TTC549 (cell line): Measurements from ENCODE around the gene SSH2.
A peak's percentile ranks its signal among the peaks of the same experiment; 100 is the strongest.
"Not testable (repeated sequence)": the region's sequence is repeated elsewhere in the genome, so short reads cannot be mapped to it uniquely, and the experiment has no call there.

Experiments
- FAIRE-seq: peaks from 2 replicates; lab custom pipeline; 2012; peaks lifted over from hg19 to GRCh38; lab: Jason Lieb, UNC

Gene SSH2

DNA sequence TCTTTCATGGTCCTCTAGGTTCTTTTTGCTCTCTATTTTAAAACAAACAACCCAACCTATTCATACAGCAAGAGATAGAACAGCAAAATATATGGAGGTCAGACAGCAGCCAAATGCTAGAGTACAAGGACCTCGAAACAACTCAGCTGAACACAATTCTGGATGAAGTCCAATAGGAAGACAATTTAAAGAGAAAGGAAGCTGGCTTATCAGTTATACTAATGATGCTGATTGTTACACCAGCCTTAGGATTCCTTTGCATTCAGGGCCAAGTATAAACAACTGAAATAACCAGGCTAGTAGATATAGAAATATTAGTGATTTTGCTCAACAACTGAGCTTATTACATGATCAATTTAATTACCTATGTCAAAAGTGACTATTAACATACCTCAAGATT is 2.5 kb downstream of the SSH2 start:
- FAIRE-seq: no peak

DNA sequence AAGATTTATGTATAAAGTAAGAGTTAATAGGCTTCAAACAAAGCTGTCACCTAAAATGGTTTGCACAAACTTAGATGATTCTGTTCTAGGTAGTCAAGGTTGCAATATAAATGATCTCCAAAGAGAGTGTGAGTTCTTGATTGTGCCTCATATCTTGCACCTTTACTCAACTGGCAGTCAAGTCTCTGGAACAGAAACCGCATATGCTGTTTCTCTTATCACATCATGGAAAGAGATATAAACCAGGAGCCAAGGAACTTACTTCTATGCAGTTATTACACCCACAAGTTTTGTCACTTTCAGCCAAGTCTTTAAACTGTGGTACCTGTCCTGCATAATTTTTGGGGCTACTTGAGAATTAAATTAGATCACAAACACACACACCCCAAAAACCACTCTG is 5.2 kb downstream of the SSH2 start:
- no peak for FAIRE-seq

DNA sequence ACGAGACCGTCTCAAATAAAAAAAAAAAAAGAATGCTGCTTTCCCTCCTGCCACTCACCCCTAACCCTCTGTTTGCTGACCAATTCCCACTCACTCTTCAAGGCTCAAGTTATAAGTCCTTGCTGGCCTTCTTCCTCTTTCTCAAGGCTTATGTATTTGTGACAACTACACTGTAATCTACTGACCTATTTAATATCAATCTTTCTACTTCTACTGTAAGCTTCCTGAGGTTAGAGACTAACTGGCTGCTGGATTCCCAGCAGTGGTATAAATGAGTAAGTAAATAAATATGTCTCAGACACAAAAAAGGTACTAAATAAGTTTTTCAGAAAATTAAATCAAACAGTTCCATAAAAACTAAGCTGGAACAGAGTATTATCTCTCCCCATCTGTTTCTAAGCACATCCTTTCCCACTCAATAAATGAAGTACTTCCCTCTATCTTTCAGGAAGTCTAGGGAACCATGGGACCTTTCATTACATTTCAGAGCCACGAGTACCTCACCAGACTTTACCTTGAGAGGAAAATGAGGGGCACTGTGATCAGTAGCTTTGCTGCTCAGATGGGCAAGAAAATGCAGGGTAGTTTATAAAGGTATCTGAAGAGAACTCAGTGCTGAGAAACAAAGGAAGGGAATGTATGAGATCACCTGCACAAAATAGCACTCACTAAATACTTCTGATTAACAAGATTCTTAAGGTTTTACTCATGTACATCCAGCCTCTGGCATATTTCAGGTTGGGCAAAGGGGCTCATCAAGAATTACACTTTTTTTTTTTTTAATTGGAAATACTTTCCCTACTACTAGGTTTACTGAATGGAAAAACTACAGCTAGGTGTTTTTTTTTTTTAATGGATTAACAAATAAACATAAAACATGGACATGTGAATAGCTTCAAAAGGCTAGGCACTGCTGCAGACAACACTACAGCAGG is 10.8 kb downstream of the SSH2 start:
- no peak for FAIRE-seq

DNA sequence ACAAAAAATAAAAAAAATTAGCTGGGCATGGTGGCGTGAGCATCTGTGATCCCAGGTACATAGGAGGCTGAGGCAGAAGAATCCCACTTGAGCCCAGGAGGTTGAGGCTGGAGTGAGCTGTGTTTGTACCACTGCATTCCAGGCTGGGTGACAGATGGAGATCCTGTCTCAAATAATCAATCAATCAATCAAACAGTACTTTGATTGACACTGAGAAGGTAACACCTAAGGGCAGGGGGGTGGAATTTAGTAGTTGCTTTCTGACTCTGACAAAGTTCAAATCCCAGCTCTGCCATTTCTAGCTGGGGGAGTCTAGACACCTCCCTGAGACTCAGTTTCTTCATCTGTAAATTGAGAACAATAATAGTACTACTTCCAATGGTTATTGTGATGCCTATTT is 12.0 kb downstream of the SSH2 start:
- no peak for FAIRE-seq

DNA sequence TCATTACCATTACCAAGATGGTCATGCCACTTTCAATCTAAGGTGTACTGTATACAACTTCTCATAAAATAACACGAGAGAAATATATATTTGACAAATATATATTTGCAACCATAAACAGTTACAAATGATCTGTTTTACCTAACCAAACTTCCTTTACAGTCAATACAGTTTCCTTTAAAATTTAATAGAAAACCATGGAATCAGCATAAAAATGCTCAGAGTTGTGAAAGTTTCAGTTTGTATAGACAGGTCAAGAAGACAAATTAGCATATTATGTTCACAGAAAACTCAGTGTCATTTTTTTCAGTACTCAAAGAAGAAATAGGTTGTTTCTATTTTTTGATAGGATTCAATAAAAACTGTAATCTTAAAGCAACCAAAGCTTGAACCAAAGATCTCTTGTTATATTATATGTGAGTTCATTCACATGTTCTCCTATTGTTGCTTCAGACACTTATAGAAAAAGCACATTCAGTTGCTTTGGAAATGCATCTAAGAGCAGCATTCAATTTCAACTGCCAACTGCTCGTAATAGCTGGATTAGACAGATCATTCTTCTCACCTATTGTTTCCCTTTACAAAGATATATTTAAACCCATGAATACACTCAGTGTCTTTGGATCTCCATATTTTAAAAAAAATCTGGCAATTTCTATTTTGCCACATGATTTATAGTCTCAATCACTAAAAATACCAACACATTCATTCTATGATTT is 15.1 kb downstream of the SSH2 start:
- peak; percentile 58 for FAIRE-seq

DNA sequence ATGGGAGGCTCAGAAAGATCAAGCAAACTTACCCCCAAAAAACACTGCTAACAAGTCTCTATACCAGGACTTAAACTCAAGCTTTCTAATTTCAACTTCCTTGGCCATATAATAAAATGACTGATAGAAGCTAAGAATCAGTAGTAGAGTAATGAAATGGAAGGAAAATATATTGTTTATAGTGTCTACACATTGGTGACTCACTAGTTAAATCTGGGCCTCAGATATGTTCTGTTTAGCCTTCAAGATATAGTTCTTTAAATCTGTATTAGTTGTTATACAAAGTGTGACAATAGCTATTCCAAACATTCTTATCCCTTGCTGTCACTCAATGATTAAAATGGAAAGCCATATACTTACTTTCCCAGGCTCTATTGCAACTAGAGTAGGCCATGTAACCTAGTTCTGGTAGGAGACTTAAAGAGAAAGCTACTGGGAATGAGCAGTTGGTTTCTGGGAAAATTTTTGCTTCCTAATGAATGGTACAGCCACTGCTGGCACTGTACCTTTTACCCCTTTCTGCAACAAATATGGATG is 18.3 kb downstream of the SSH2 start:
- no peak for FAIRE-seq

DNA sequence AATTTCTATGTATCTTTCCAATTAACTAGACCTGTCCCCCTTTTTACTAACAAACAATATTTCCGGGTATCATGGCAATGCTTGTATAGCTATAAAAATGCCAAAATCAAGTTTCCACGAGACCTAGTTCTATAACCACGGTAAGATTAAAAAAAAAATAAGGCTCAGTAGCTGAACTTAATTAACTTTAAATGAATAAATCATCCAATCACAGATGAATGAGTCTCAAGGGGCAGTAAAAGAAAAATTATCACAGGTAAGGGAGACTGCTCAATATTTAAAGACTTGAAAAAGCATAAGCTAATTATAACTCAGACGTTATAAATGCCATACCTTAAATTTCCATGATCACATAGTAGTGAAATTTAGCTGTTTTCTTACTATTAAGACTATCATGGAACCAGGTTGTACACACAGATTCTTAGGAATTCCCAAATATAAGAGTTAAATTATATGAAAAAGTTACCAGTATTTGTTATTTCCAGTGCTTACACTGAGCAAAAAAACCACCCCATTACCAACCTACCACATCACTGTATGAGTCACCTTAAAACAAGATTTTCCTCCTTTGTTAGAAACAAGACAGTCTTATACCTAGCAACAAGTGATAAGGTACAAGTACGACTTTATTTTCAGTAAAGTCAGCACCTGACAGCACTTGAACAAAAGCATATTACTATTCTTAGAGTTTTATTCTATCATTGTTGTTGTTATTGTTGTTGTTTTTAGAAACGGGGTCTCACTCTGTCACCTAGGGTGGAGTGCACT is 20.6 kb downstream of the SSH2 start:
- FAIRE-seq: no peak

DNA sequence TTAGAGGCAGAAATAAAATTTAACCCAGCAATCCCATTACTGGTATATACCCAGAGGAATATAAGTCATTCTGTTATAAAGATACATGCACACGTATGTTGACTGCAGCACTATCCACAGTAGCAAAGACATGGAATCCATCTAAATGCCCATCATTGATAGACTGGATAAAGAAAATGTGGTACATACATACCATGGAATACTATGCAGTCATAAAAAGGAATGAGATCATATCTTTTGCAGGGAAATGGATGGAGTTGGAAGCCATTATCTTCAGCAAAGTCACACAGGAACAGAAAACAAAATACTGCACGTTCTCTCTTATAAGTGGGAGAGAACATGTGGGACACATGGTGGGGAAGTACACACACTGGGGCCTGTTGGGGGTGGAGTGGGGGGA is 23.1 kb downstream of the SSH2 start:
- no peak for FAIRE-seq

DNA sequence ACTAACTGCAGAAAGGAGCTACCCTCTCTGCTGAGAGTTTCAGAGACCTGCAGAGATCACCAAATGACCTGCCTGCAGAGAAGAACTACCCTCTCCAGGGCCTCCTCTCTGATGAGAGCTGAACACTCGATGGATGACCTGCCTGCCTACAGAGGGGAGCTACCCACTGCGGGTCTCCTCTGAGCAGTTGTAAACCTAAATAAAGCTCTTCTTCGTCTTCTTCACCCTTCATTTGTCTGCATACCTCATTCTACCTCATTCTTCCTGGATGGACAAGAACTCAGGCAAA is 24.2 kb downstream of the SSH2 start:
- FAIRE-seq: no peak

DNA sequence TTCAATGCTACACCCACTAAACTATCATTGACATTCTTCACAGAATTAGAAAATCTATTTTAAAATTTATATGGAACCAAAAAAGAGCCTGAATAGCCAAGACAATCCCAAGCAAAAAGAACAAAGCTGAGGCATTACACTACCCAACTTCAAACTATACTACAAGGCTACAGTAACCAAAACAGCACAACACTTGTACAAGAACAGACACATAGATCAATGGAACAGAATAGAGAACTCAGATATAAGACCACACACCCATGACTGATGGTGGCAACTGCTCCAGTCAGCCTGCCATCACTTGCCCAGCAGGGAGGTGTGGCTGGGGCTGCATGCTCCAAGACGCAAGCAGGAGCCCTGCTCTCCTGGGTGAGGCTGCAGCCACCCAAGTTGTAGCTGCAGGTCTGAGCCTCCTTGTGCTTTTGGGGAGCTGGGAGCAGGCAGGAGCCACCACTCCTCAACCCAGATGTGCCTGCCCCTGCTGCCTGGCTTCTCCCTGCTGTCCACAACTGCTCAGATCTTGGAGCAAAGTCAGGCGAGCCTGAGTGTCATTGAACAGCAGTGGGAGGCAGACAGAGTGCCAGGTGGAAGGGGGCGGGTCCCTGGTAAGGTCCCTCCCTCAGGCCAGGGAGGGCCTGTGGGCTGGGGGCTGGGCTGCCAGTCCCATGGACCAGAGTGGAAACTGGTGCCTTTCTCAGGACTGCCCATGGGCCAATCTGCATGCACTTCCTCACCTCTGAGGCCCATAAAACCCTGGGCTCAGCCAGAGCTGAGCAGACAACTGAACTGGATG is 24.7 kb downstream of the SSH2 start:
- FAIRE-seq: no peak

DNA sequence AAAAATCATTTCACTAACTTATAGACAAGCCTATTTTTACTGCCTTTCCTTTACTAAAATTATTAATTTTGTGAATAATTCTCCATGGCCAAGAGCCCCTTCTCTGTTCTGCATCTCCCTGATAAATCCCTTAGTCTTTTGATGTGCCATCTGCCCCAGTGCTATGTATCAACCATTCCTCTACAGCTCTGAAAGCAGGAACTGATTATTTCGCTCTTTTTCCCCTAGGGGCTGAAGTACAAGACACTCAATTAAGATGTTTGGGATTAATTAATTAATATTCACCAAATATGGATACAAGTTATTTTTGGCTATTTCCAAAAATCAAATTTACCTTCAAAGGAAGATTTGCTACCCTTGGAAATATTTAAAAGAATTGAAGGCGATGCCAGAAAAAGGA is 26.6 kb downstream of the SSH2 start:
- FAIRE-seq: no peak

DNA sequence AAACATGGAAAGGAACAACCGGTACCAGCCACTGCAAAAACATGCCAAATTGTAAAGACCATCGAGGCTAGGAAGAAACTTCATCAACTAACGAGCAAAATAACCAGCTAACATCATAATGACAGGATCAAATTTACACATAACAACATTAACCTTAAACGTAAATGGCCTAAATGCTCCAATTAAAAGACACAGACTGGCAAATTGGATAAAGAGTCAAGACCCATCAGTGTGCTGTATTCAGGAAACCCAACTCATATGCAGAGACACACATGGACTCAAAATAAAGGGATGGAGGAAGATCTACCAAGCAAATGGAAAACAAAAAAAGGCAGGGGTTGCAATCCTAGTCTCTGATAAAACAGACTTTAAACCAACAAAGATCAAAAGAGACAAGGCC is 32.9 kb downstream of the SSH2 start:
- FAIRE-seq: not testable (repeated sequence)

DNA sequence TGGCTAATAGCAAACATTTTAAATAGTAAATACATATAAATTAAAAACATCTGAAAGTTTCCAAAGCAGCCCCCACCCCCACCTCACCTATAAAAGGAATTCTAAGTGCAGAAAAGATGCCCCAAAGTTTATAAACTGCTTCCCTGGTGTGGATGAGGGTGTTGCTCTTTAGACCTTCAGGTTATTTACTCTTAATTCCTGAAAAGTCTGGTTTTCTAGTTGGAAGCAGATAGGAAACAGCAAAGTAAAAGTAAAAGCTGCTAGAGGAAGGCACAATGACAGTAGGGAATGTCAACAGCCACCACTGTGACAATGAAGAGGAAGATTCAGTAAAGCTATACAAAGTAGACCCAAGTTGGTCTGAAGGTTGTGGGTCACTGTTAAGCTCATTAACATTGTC is 37.8 kb downstream of the SSH2 start:
- FAIRE-seq: no peak

DNA sequence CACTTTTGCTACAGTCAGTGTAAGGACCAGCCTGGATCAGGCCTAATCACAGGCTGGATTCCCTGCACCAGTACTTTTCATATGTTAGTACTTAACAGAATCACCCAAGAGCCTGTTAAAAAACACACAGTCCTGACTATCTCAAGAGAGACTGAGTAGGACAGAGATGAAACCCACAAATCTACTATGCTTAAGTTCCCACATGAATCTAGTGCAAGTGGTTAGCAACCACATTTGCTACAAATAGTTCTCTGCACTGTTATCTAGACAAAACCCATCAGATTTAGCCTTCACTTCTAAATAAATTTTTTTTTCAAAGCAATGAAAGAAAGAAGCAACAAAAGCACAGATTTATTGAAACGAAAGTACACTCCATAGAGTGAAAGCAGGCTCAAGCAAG is 38.9 kb downstream of the SSH2 start:
- no peak for FAIRE-seq

DNA sequence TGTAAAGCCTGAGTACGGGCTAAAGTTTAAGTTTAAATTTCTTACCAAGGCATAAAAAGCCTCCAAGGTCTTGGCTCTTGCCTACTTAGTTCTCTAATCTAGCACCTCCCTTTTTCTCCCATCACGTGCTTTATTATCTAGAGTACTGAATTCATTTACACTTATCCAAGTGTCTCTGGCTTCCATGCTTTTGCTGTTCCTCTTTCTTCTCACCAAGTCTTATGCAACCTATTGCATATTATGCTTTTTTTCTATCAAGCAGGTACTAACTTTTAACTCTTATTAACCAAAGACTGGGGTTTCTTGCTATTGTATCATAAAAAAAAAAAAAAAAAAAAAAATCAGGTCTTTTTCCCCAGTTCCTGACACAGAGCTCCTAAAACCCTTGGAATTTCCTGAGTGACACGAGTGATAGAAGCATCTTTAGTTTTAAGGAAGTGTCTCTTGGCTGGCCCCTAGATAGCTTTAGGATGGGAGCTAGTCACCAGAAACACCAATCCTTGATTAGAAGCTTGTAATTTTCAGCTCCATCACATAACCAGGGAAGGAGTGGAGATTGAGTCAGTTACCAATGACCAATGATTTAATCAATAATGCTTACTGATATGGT is 44.9 kb downstream of the SSH2 start:
- FAIRE-seq: no peak

DNA sequence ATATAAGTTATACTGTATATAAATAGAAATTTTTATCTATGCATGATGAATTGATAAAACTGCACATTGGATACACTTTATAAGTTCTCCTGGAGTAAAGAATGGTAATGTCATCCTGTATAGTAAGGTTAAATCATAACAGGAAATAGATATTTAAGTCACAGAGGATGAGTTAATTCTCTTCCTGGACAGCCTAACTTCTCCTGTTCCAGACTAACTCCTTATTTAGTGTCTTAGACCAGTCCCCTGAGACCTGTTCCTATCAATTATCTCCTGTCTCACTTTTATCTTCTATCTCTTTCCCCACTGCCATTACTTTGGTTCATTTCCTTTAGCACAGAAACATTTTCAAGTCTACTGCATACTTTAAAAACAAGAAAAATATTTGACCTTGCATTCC is 46.5 kb downstream of the SSH2 start:
- no peak for FAIRE-seq

DNA sequence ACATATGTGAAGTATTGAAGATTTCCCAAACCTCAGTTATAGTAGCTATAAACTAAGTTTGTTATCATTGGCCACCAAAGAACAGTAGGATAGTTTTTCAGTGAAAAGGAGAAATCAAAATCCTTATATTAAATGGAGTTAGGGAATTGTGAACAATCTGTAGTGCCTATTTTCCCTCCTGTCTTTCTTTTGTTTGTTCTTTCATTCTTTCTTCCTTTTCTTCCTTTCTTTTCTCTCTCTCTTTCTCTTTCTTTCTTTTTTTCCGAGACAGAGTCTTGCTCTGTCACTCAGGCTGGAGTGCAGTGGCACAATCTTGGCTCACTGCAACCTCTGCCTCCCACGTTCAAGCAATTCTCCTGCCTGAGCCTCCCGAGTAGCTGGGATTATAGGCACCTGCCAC is 48.8 kb downstream of the SSH2 start:
- FAIRE-seq: no peak

DNA sequence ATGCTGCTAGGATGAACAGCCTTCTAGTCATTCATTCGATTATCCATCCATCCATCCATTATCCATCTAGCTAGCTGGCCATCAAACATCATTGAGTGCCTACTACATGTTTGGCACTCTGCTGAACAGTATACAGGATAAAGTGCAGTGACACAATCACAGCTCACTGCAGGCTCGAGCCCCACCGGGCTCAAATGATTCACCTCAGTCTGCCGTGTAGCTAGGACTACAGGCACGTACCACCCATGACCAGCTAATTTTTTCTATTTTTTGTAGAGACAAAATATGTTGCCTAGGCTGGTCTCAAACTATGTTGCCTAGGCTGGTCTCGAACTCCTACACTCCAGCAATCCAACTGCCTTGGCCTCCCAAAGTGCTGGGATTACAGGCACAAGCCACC is 50.0 kb downstream of the SSH2 start:
- FAIRE-seq: no peak

DNA sequence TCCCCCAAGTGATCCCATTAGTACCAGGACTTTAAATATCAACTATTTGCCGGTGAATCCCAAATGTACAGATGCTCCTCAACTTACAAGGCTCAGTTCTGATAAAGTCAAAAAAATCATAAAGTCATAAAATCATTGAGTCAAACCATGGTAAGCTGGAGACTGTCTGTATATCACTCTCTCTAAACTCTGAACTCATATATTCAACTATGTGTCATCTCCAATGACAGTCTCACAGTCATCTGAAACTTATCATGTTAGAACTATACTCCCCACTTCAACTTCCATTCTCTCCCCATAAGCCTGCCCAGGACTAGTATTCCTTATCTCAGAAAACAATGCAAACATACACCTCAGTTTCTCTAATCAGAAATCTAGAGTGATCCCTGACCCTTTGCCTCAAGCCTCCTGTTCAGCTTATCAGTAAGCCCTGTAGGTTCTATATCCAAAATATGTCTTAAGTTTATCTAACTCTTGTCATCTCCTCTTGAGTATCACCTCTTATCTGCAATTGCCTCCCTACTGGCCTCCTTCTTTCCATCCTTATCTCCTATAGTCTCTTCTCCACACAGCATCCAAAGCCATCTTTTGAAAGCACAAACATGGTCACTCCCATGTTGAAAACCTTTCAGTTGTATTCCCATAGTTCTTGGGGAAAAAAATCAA is 55.0 kb downstream of the SSH2 start:
- FAIRE-seq: no peak

DNA sequence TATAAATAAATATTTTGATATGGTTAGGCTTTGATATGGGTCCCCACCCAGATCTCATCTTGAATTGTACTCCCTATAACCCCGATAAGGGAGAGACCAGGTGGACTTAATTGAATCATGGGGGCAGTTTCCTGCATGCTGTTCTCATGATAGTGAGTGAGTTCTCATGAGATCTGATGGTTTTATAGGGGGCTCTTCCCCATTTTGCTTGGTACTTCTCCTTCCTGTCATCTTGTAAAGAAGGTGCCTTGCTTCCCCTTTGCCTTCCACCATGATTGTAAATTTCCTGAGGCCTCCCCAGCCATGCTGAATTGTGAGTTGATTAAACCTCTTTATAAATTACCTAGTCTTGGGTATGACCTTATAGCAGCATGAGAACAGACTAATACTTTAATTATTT is 55.7 kb downstream of the SSH2 start:
- not testable (repeated sequence) for FAIRE-seq

DNA sequence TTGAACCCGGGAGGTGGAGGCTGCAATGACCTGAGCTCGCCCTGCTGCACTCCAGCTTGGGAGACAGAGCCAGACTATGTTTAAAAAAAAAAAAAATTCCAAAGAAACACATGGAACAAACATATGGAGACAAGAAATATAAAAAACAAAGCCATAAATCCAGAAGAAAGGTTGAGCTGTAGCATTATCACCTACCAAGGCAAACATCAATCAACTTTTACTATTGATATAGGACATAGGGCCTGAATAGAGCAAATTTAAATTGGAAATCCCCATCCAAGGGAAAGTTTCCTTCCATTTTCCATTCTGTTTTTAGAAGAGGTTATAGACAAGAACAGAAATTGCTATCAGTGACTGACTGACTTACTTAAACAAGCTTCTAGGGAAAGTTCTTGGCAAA is 56.6 kb downstream of the SSH2 start:
- FAIRE-seq: no peak
